ENCODE results near the gene ZNF683.

The ZNF683 gene

GRCh38 chr1:26357121-26357602, 15.4 kb downstream of the ZNF683 start:
- no peak for FAIRE-seq

GRCh38 chr1:26356106-26356505, 16.4 kb downstream of the ZNF683 start:
- FAIRE-seq, result no peak

GRCh38 chr1:26354972-26355371, 17.6 kb downstream of the ZNF683 start:
- no peak for FAIRE-seq

GRCh38 chr1:26353976-26354820, 18.4 kb downstream of the ZNF683 start, which contains the start of gene CRYBG2:
TSS of gene CRYBG2 (minus strand) at chr1:26354130. CDS start at chr1:26346657, 7,473 bp downstream.
- no peak for FAIRE-seq

- FAIRE-seq, result no peak
Measured at GRCh38 chr1:26353210-26353859, 19.2 kb downstream of the ZNF683 start.

GRCh38 chr1:26352338-26352679, 20.2 kb downstream of the ZNF683 start:
- FAIRE-seq, result no peak

- no peak for FAIRE-seq
Measured at GRCh38 chr1:26351590-26352337, 20.8 kb downstream of the ZNF683 start.

- no peak for FAIRE-seq
Measured at GRCh38 chr1:26350701-26351589, 21.6 kb downstream of the ZNF683 start.

GRCh38 chr1:26350343-26350700, 22.2 kb downstream of the ZNF683 start:
- FAIRE-seq, result no peak

- no peak for FAIRE-seq
Measured at GRCh38 chr1:26349877-26350244, 22.7 kb downstream of the ZNF683 start.

GRCh38 chr1:26349188-26349876, 23.2 kb downstream of the ZNF683 start:
- no peak for FAIRE-seq

- FAIRE-seq, result no peak
Measured at GRCh38 chr1:26346274-26347033, 26.1 kb downstream of the ZNF683 start.

- FAIRE-seq, result no peak
Measured at GRCh38 chr1:26345718-26346117, 26.8 kb downstream of the ZNF683 start.

GRCh38 chr1:26344147-26344920, 28.2 kb downstream of the ZNF683 start:
- FAIRE-seq, result no peak

GRCh38 chr1:26340047-26340481, 32.5 kb downstream of the ZNF683 start:
- no peak for FAIRE-seq

GRCh38 chr1:26338670-26339069, 33.9 kb downstream of the ZNF683 start:
- no peak for FAIRE-seq

GRCh38 chr1:26337625-26338024, 34.9 kb downstream of the ZNF683 start:
- FAIRE-seq, result no peak

- FAIRE-seq, result no peak
Measured at GRCh38 chr1:26337206-26337535, 35.4 kb downstream of the ZNF683 start.

GRCh38 chr1:26336477-26337205, 35.9 kb downstream of the ZNF683 start:
- FAIRE-seq, result no peak

All from A204.1 (cell line).